Trophoblast cell (in vitro differentiated cells and primary cell): ENCODE results near the gene GRK4.
"Not testable (repeated sequence)": the region's sequence is repeated elsewhere in the genome, so short reads cannot be mapped to it uniquely, and the experiment has no call there.

ENCODE experiments used
- DNase-seq, 2 donors: peaks; one replicate each; pipeline ENCODE4 v3.0.0-alpha.2; 2016
- H2AFZ ChIP-seq: 2 replicates; pipeline ENCODE4 v1.6.1; 2013; ENCODE audit warnings: low read length, moderate library complexity, mild to moderate bottlenecking; ENCODE audit not compliant: insufficient read depth, poor library complexity
- H2AK5ac ChIP-seq: 2 replicates; pipeline ENCODE4 v1.6.1; 2013; ENCODE audit warnings: mild to moderate bottlenecking, low read length
- H2BK120ac ChIP-seq: 2 replicates; pipeline ENCODE4 v1.6.1; 2013; ENCODE audit warnings: low read length, mild to moderate bottlenecking, moderate library complexity; ENCODE audit not compliant: insufficient read depth, poor library complexity
- H2BK12ac ChIP-seq: 2 replicates; pipeline ENCODE4 v1.6.1; 2013; ENCODE audit warnings: mild to moderate bottlenecking, low read length, moderate library complexity
- H2BK5ac ChIP-seq: 2 replicates; pipeline ENCODE4 v1.6.1; 2013; ENCODE audit warnings: low read length, low read depth, moderate library complexity, mild to moderate bottlenecking; ENCODE audit not compliant: poor library complexity
- H3K14ac ChIP-seq: 2 replicates; pipeline ENCODE4 v1.6.1; 2013; ENCODE audit warnings: mild to moderate bottlenecking, low read length
- H3K18ac ChIP-seq: 2 replicates; pipeline ENCODE4 v1.6.1; 2013; ENCODE audit warnings: mild to moderate bottlenecking, low read length
- H3K23ac ChIP-seq: 2 replicates; pipeline ENCODE4 v1.6.1; 2013; ENCODE audit warnings: low read length
- H3K27ac ChIP-seq: 2 replicates; pipeline ENCODE4 v1.5.1; 2013; ENCODE audit warnings: low read depth, mild to moderate bottlenecking, inconsistent platforms, low read length, moderate library complexity
- H3K27me3 ChIP-seq: 2 replicates; pipeline ENCODE4 v1.6.1; 2013; ENCODE audit warnings: inconsistent platforms, mild to moderate bottlenecking, low read length, moderate library complexity; ENCODE audit not compliant: insufficient read depth
- H3K36me3 ChIP-seq, 2 experiments: 1 replicate in 1 of 2; 2 replicates in 1 of 2; pipeline ENCODE4 v1.6.1; 2013; ENCODE audit warnings: low read length in 2 of 2, mild to moderate bottlenecking in 2 of 2, moderate library complexity in 1 of 2; ENCODE audit not compliant: insufficient read depth in 2 of 2, control insufficient read depth in 1 of 2
- H3K4ac ChIP-seq: 2 replicates; pipeline ENCODE4 v1.6.1; 2013; ENCODE audit warnings: low read depth, mild to moderate bottlenecking, low read length, moderate library complexity
- H3K4me1 ChIP-seq, 2 experiments: 1 replicate in 1 of 2; 2 replicates in 1 of 2; pipeline ENCODE4 v1.6.1; 2013; ENCODE audit warnings: low read length in 2 of 2, mild to moderate bottlenecking in 2 of 2, moderate library complexity in 1 of 2; ENCODE audit not compliant: insufficient read depth in 2 of 2, control insufficient read depth in 1 of 2
- H3K4me2 ChIP-seq: 2 replicates; pipeline ENCODE4 v1.6.1; 2013; ENCODE audit warnings: inconsistent platforms, mild to moderate bottlenecking, low read length, moderate library complexity
- H3K4me3 ChIP-seq: 2 replicates; pipeline ENCODE4 v1.5.1; 2013; ENCODE audit warnings: mild to moderate bottlenecking, low read depth, low read length, inconsistent platforms
- H3K79me1 ChIP-seq: one replicate; pipeline ENCODE4 v1.6.1; 2013; ENCODE audit warnings: low read length
- H3K79me2 ChIP-seq: 2 replicates; pipeline ENCODE4 v1.6.1; 2013; ENCODE audit warnings: low read length, mild to moderate bottlenecking; ENCODE audit not compliant: control insufficient read depth, insufficient read depth, poor library complexity
- H3K9ac ChIP-seq: 2 replicates; pipeline ENCODE4 v1.6.1; 2013; ENCODE audit warnings: mild to moderate bottlenecking, low read length
- H3K9me3 ChIP-seq: 2 replicates; pipeline ENCODE4 v1.6.1; 2013; ENCODE audit warnings: low read depth, mild to moderate bottlenecking, control low read depth, inconsistent platforms, low read length; ENCODE audit not compliant: insufficient read depth
- H4K12ac ChIP-seq: 2 replicates; pipeline ENCODE4 v1.6.1; 2013; ENCODE audit warnings: low read depth, mild to moderate bottlenecking, low read length, moderate library complexity
- H4K8ac ChIP-seq: 2 replicates; pipeline ENCODE4 v1.6.1; 2013; ENCODE audit warnings: low read depth, mild to moderate bottlenecking, low read length, moderate library complexity
- H4K91ac ChIP-seq: one replicate; pipeline ENCODE4 v1.6.1; 2013; ENCODE audit warnings: low read depth, mild to moderate bottlenecking, low read length, moderate library complexity
- WGBS: extraction: QIAGEN DNeasy Blood & Tissue Kit; methylation state at CpG from one replicate; pipeline ENCODE4 v1.1.7; 2013; ENCODE audit warnings: missing lambda C conversion rate; ENCODE audit not compliant: insufficient read length, insufficient coverage; ENCODE audit errors: extremely low coverage; 5-methylcytosine and 5-hydroxymethylcytosine counted together

GRK4 gene

GRCh38 chr4:2943364-2944090 lies 19.8 kb upstream of the GRK4 start:
- no peak overlapping the region for H3K23ac ChIP-seq

GRCh38 chr4:2944091-2944482 lies 19.3 kb upstream of the GRK4 start:
- H3K18ac ChIP-seq: no peak overlapping the region
- H3K4me3 ChIP-seq: no peak overlapping the region
- H4K12ac ChIP-seq: no peak overlapping the region
- no peak overlapping the region for H4K91ac ChIP-seq
- no peaks in the 10 kb centered on the region for H3K27me3 ChIP-seq
- no peak for DNase-seq
- H3K36me3 ChIP-seq: peaks cover 83 to 87% of the 10 kb centered on the region in 2 experiments
- no peak overlapping the region for H2BK120ac ChIP-seq
- no peaks in the 10 kb centered on the region for H3K79me2 ChIP-seq
- H3K4me2 ChIP-seq: no peak overlapping the region
- H3K9ac ChIP-seq: no peak overlapping the region
- H2BK5ac ChIP-seq: no peak overlapping the region
- no peak overlapping the region for H4K8ac ChIP-seq
- no peaks in the 10 kb centered on the region for H3K79me1 ChIP-seq
- no peak overlapping the region for H2AFZ ChIP-seq
- no peak overlapping the region for H3K14ac ChIP-seq
- H2BK12ac ChIP-seq: no peak overlapping the region
- H2AK5ac ChIP-seq: no peak overlapping the region
- WGBS: no CpG with 5 or more reads among the region's 11 CpGs
- H3K4me1 ChIP-seq: no peaks in the 10 kb centered on the region
- no peak overlapping the region for H3K27ac ChIP-seq
- H3K4ac ChIP-seq: no peak overlapping the region
- no peak overlapping the region for H3K23ac ChIP-seq
- H3K9me3 ChIP-seq: peaks cover 2% of the 10 kb centered on the region

More at GRCh38 chr4:2943364-2944090, 19.8 kb upstream of the GRK4 start:
- H3K9ac ChIP-seq: no peak overlapping the region
- no peak overlapping the region for H3K27ac ChIP-seq
- no peak overlapping the region for H3K4me3 ChIP-seq
- H2AFZ ChIP-seq: no peak overlapping the region
- DNase-seq: no peak
- H4K8ac ChIP-seq: no peak overlapping the region
- H3K36me3 ChIP-seq: peaks cover 81 to 87% of the 10 kb centered on the region in 2 experiments
- no peak overlapping the region for H2AK5ac ChIP-seq
- no peak overlapping the region for H4K91ac ChIP-seq
- no peak overlapping the region for H3K4me2 ChIP-seq
- H2BK12ac ChIP-seq: no peak overlapping the region
- no peak overlapping the region for H3K14ac ChIP-seq
- no peaks in the 10 kb centered on the region for H3K4me1 ChIP-seq
- H3K4ac ChIP-seq: no peak overlapping the region
- no peak overlapping the region for H3K18ac ChIP-seq
- no CpG with 5 or more reads among the region's 20 CpGs for WGBS
- H3K9me3 ChIP-seq: peaks cover 2% of the 10 kb centered on the region
- H4K12ac ChIP-seq: no peak overlapping the region
- no peaks in the 10 kb centered on the region for H3K79me1 ChIP-seq
- H3K79me2 ChIP-seq: no peaks in the 10 kb centered on the region
- no peak overlapping the region for H2BK120ac ChIP-seq
- no peak overlapping the region for H2BK5ac ChIP-seq
- H3K27me3 ChIP-seq: no peaks in the 10 kb centered on the region

GRCh38 chr4:2944586-2945526 lies 18.5 kb upstream of the GRK4 start:
- Histone ChIP-seq H2BK5ac (no peak overlapping the region), H4K91ac (no peak overlapping the region), H2BK120ac (no peak overlapping the region), H3K36me3 (peaks cover 82 to 87% of the 10 kb centered on the region in 2 experiments), H3K79me2 (no peaks in the 10 kb centered on the region), H3K4me1 (no peaks in the 10 kb centered on the region), H3K18ac (no peak overlapping the region), H3K9me3 (peaks cover 2% of the 10 kb centered on the region), H3K9ac (no peak overlapping the region), H3K27ac (no peak overlapping the region), H3K23ac (no peak overlapping the region), H3K4ac (no peak overlapping the region), H4K12ac (no peak overlapping the region), H3K27me3 (no peaks in the 10 kb centered on the region), H3K4me3 (no peak overlapping the region), H3K14ac (no peak overlapping the region), H2AK5ac (no peak overlapping the region), H2BK12ac (no peak overlapping the region), H2AFZ (no peak overlapping the region), H4K8ac (no peak overlapping the region), H3K4me2 (no peak overlapping the region), H3K79me1 (no peaks in the 10 kb centered on the region)
- no CpG with 5 or more reads among the region's 30 CpGs for WGBS
- DNase-seq: no peak

- DNase-seq, H2AK5ac ChIP-seq, H3K4me2 ChIP-seq, H3K14ac ChIP-seq, H3K27me3 ChIP-seq, H4K12ac ChIP-seq, H3K27ac ChIP-seq, H3K9me3 ChIP-seq, H3K79me1 ChIP-seq, H3K9ac ChIP-seq, H3K4ac ChIP-seq, H4K91ac ChIP-seq, H4K8ac ChIP-seq, H2AFZ ChIP-seq, H2BK12ac ChIP-seq, H3K79me2 ChIP-seq, H3K4me3 ChIP-seq, H3K4me1 ChIP-seq, H3K23ac ChIP-seq, H2BK120ac ChIP-seq, H2BK5ac ChIP-seq, H3K18ac ChIP-seq: not testable (repeated sequence)
- peaks cover 77 to 82% of the 10 kb centered on the region in 2 experiments for H3K36me3 ChIP-seq
- WGBS: no CpG with 5 or more reads among the region's 30 CpGs
Measured at GRCh38 chr4:2945619-2946604, 17.5 kb upstream of the GRK4 start.
